Vagina (tissue), 2 donors: ENCODE data around the gene PTS.

Experiments used
- POLR2A ChIP-seq, 2 donors: fragments of 450-650 bp; IDR thresholded peaks; one replicate each; pipeline ENCODE4 v1.6.1; 2017; ENCODE audit warnings: antibody characterized with exemption in 2 of 2, mild to moderate bottlenecking in 2 of 2, moderate library complexity in 2 of 2
- TF ChIP-seq, protein P1 (sequence below), 3 experiments: fragments of 450-650 bp in 2 of 3; fragments of 200-600 bp in 1 of 3; sonication (generic) in 1 of 3; IDR thresholded peaks; one replicate each; pipeline ENCODE4 v1.5.1; 2017 to 2019; ENCODE audit warnings: antibody characterized with exemption in 3 of 3, mild to moderate bottlenecking in 2 of 3, moderate library complexity in 2 of 3

DNA sequence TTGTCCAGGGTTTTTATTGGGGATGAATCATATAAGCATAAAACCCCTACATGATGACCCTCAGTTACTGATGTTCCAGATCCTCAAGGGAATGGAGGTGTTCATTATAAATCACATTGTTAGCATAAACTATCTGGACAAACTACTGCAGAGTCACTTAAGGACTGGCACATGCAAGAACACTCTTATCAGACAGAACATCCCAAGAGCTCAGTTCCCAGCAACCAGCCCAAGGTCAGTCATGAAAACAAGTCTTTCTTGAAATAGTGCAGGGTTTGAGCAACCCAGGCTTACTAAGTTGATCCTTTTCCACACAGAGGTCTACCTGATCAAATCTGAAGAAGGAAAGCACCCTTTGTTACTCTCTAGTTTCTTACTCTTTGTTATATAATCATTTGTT, 13.5 kb upstream of the PTS start:
- TF ChIP-seq, protein P1, sequence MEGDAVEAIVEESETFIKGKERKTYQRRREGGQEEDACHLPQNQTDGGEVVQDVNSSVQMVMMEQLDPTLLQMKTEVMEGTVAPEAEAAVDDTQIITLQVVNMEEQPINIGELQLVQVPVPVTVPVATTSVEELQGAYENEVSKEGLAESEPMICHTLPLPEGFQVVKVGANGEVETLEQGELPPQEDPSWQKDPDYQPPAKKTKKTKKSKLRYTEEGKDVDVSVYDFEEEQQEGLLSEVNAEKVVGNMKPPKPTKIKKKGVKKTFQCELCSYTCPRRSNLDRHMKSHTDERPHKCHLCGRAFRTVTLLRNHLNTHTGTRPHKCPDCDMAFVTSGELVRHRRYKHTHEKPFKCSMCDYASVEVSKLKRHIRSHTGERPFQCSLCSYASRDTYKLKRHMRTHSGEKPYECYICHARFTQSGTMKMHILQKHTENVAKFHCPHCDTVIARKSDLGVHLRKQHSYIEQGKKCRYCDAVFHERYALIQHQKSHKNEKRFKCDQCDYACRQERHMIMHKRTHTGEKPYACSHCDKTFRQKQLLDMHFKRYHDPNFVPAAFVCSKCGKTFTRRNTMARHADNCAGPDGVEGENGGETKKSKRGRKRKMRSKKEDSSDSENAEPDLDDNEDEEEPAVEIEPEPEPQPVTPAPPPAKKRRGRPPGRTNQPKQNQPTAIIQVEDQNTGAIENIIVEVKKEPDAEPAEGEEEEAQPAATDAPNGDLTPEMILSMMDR (IDR thresholded peaks at IDR 0.05) = no peak
- no peak for TF ChIP-seq POLR2A (IDR thresholded peaks at IDR 0.05)
